ENCODE measurements around the gene ENPP6. TPM values are rescaled to one million over a fixed set of nuclear protein-coding genes. Genes with fewer than 3 reads are reported as not detected.

ENPP6 gene
- total RNA-seq, 2 experiments from 2014 or later = not detected

DNA sequence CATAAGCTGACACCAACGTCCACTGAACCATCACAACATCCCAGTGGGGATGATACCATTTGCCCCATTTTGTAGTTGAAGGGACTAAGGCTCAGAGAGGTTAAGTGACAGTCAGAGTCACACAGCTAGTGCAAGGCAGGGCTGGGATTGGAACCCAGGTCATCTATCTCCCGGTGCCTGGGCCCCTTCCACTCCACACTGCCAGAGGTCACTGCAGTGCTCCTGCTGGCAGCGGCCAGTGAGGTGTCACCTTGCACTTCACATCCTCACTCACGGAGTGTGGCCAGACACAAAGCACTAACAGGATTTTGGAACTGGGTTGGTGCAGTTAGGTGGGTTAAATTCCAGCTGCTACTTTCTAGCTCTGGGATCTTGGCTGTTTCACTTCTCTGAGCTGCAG, 118.7 kb downstream of the ENPP6 start:
- TF ChIP-seq, protein P1, sequence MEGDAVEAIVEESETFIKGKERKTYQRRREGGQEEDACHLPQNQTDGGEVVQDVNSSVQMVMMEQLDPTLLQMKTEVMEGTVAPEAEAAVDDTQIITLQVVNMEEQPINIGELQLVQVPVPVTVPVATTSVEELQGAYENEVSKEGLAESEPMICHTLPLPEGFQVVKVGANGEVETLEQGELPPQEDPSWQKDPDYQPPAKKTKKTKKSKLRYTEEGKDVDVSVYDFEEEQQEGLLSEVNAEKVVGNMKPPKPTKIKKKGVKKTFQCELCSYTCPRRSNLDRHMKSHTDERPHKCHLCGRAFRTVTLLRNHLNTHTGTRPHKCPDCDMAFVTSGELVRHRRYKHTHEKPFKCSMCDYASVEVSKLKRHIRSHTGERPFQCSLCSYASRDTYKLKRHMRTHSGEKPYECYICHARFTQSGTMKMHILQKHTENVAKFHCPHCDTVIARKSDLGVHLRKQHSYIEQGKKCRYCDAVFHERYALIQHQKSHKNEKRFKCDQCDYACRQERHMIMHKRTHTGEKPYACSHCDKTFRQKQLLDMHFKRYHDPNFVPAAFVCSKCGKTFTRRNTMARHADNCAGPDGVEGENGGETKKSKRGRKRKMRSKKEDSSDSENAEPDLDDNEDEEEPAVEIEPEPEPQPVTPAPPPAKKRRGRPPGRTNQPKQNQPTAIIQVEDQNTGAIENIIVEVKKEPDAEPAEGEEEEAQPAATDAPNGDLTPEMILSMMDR (IDR thresholded peaks at IDR 0.05) = no peak
- intact Hi-C loops (cut with DNase I, micrococcal nuclease) = loop anchor here in 1 of 2 experiments (2.0 kb wide), 1 partner anchor 256 kb away; no protein-coding TSS in a partner anchor
- Histone ChIP-seq H3K4me3 (ENCODE audit: low read length) (no peak overlapping the region), H3K36me3 (ENCODE audit: insufficient read depth, low read length) (no peaks in the 10 kb centered on the region), H3K9me3 (ENCODE audit: control insufficient read depth in 1 of 2, insufficient read depth in 1 of 2, low read length in 2 of 2) (peaks cover 0 to 6% of the 10 kb centered on the region in 2 experiments), H3K4me1 (ENCODE audit: insufficient read depth, low read length) (no peaks in the 10 kb centered on the region), H3K27ac (ENCODE audit: low read depth in 1 of 2, low read length in 2 of 2) (no peak overlapping the region), H3K27me3 (ENCODE audit: control insufficient read depth in 1 of 2, insufficient read depth in 2 of 2, low read length in 2 of 2) (peaks cover 0 to 6% of the 10 kb centered on the region in 2 experiments)
- ATAC-seq (ENCODE audit: poor library complexity) (no peak), DNase-seq (no peak)
- POLR2A ChIA-PET = no interaction called here
- Mint-ChIP-seq H3K27me3 (peaks cover 25% of the 10 kb centered on the region), H3K27ac (no peak overlapping the region), H3K36me3 (ENCODE audit: low read depth) (no peaks in the 10 kb centered on the region), H3K4me1 (ENCODE audit: low read depth) (peaks cover 8% of the 10 kb centered on the region), H3K4me3 (no peak overlapping the region), H3K9me3 (no peaks in the 10 kb centered on the region)
- CTCF ChIA-PET = no interaction called here

DNA sequence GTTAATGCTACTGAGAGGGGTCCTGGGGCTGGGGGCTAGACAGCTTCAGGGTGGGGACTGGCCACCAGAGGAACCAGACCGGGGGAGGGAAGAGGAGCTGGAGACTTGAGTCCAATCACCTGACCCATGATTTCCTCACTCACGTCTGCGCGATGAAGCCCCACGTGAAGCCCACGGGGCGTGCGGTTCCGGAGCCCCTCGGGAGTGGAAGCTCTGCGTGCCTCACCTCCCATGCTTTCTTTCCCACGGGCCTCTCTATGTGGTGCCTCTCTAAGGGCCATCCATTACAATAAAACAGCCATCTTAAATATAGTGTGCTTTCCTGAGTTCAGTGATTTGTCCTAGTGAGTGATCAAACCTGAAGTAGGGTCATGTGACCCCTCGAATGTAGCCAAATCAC, 119.9 kb downstream of the ENPP6 start:
- no peak overlapping the region for H3K27ac Mint-ChIP-seq
- H3K4me1 Mint-ChIP-seq (ENCODE audit: low read depth) = peaks cover 8% of the 10 kb centered on the region
- POLR2A ChIA-PET = no interaction called here
- peaks cover 25% of the 10 kb centered on the region for H3K27me3 Mint-ChIP-seq
- H3K4me3 Mint-ChIP-seq = no peak overlapping the region
- Histone ChIP-seq H3K27me3 (ENCODE audit: control insufficient read depth in 1 of 2, insufficient read depth in 2 of 2, low read length in 2 of 2) (peaks cover 0 to 8% of the 10 kb centered on the region in 2 experiments), H3K4me3 (ENCODE audit: low read length) (no peak overlapping the region), H3K36me3 (ENCODE audit: insufficient read depth, low read length) (no peaks in the 10 kb centered on the region), H3K4me1 (ENCODE audit: insufficient read depth, low read length) (no peaks in the 10 kb centered on the region), H3K27ac (ENCODE audit: low read depth in 1 of 2, low read length in 2 of 2) (no peak overlapping the region), H3K9me3 (ENCODE audit: control insufficient read depth in 1 of 2, insufficient read depth in 1 of 2, low read length in 2 of 2) (peaks cover 0 to 6% of the 10 kb centered on the region in 2 experiments)
- DNase-seq (no peak), ATAC-seq (ENCODE audit: poor library complexity) (no peak)
- no peaks in the 10 kb centered on the region for H3K9me3 Mint-ChIP-seq
- TF ChIP-seq, protein P1 (IDR thresholded peaks at IDR 0.05) = no peak
- CTCF ChIA-PET = no interaction called here
- no peaks in the 10 kb centered on the region for H3K36me3 Mint-ChIP-seq (ENCODE audit: low read depth)
- intact Hi-C loops (cut with DNase I, micrococcal nuclease) = loop anchor here in 1 of 2 experiments (2.0 kb wide), 1 partner anchor 255 kb away; no protein-coding TSS in a partner anchor

DNA sequence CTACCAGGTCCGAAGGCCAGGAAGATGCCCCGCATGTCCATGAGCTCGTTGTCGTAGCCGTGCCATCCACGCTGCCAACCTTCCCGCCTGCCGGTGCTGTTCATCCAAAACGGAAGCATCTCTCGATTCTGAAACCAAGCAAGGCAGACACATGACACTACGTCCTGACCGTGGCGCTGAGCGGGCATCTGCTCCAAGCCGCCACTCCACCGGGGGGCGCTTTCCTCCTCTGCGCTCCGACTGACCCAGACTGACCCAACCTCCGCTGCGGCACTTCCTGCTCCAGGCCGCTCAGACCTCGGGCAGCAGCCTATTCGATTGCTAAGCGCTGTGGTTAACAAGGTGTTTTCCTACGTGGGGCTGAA, 120.5 kb downstream of the ENPP6 start:
- CTCF ChIA-PET = no interaction called here
- H3K27me3 Mint-ChIP-seq = peaks cover 25% of the 10 kb centered on the region

More for the DNA sequence above, 120.5 kb downstream of the ENPP6 start:
- TF ChIP-seq, protein P1 (IDR thresholded peaks at IDR 0.05) = no peak
- peak overlapping the region; percentile 22 for H3K4me3 ChIP-seq (ENCODE audit: low read length)
- POLR2A ChIA-PET = no interaction called here
- Mint-ChIP-seq H3K27ac (no peak overlapping the region), H3K9me3 (no peaks in the 10 kb centered on the region), H3K4me3 (peak overlapping the region; percentile 82), H3K4me1 (ENCODE audit: low read depth) (peaks cover 8% of the 10 kb centered on the region), H3K36me3 (ENCODE audit: low read depth) (no peaks in the 10 kb centered on the region)
- peaks cover 0 to 5% of the 10 kb centered on the region in 2 experiments for H3K27me3 ChIP-seq (ENCODE audit: control insufficient read depth in 1 of 2, insufficient read depth in 2 of 2, low read length in 2 of 2)
- no peaks in the 10 kb centered on the region for H3K4me1 ChIP-seq (ENCODE audit: insufficient read depth, low read length)
- DNase-seq (peak in 3 of 14 experiments; percentile 1 to 17 (median 15)), ATAC-seq (ENCODE audit: poor library complexity) (no peak)
- intact Hi-C loops (cut with DNase I, micrococcal nuclease) = no loop called here
- H3K36me3 ChIP-seq (ENCODE audit: insufficient read depth, low read length) = no peaks in the 10 kb centered on the region
- H3K9me3 ChIP-seq (ENCODE audit: control insufficient read depth in 1 of 2, insufficient read depth in 1 of 2, low read length in 2 of 2) = peaks cover 0 to 6% of the 10 kb centered on the region in 2 experiments
- no peak overlapping the region for H3K27ac ChIP-seq (ENCODE audit: low read depth in 1 of 2, low read length in 2 of 2)
